Sigmoid colon (tissue), 7 donors: ENCODE results near the gene LGR6. TPM values are rescaled to one million over a fixed set of nuclear protein-coding genes. Genes with fewer than 3 reads are reported as not detected.

ENCODE experiments used
- DNase-seq: peaks from one replicate; pipeline ENCODE4 v3.0.0-alpha.2; 2019
- H3K27ac ChIP-seq, 4 donors: fragments of 200-600 bp; sonication (generic); one replicate each; pipeline ENCODE4 v1.5.1; 2016 to 2019; ENCODE audit warnings: mild to moderate bottlenecking in 1 of 4
- H3K27me3 ChIP-seq, 3 donors: fragments of 200-600 bp; sonication (generic); one replicate each; pipeline ENCODE4 v1.5.1; 2019; ENCODE audit warnings: mild to moderate bottlenecking in 1 of 3
- H3K36me3 ChIP-seq, 4 donors: fragments of 200-600 bp; sonication (generic); one replicate each; pipeline ENCODE4 v1.5.1; 2016 to 2019
- H3K4me1 ChIP-seq, 4 donors: fragments of 200-600 bp; sonication (generic); one replicate each; pipeline ENCODE4 v1.5.1; 2017 to 2019
- H3K4me3 ChIP-seq, 4 donors: fragments of 200-600 bp; sonication (generic); one replicate each; pipeline ENCODE4 v1.5.1; 2017 to 2019; ENCODE audit warnings: mild to moderate bottlenecking in 2 of 4, moderate library complexity in 1 of 4
- H3K9me3 ChIP-seq, 4 donors: fragments of 200-600 bp in 3 of 4; sonication (generic) in 3 of 4; one replicate each; pipeline versions ENCODE4 v1.5.1 to v1.6.1; 2013 to 2019
- EP300 ChIP-seq, 4 donors: sonication (generic); formaldehyde crosslinking; IDR thresholded peaks; one replicate each; pipeline ENCODE4 v1.6.1; 2017; ENCODE audit warnings: antibody characterized with exemption in 4 of 4
- POLR2A ChIP-seq, 2 donors: fragments of 450-650 bp; IDR thresholded peaks; one replicate each; pipeline ENCODE4 v1.6.1; 2016; ENCODE audit warnings: antibody characterized with exemption in 2 of 2, mild to moderate bottlenecking in 2 of 2, moderate library complexity in 2 of 2
- POLR2AphosphoS5 ChIP-seq, 4 donors: sonication (generic); formaldehyde crosslinking; IDR thresholded peaks; one replicate each; pipeline ENCODE4 v1.6.1; 2017; ENCODE audit warnings: antibody characterized with exemption in 4 of 4
- WGBS, 2 donors: extraction: QIAGEN DNeasy Blood & Tissue Kit; methylation state at CpG; one replicate each; pipeline ENCODE4 v1.1.7; 2013; 5-methylcytosine and 5-hydroxymethylcytosine counted together
- intact Hi-C: fragments of 100-400 bp; cut with DNase I; formaldehyde crosslinking; loops from one replicate; pipeline ENCODE4 v1.15.1; 2023
- polyA plus RNA-seq, 3 donors: library from polyadenylated mRNA; stranded (reverse); fragments of 200-250 nt; gene quantifications; one replicate each; pipeline ENCODE4 v1.2.3, GENCODE V29; 2013
- total RNA-seq, 4 donors: library from RNA; depleted of rRNA; stranded (reverse); fragments of >200 nt; gene quantifications; one replicate each; pipeline ENCODE4 v1.1.0, GENCODE V29; 2016
- TF ChIP-seq, protein P1 (sequence below), 4 experiments: fragments of 450-650 bp in 3 of 4; fragments of 200-600 bp in 1 of 4; IDR thresholded peaks; one replicate each; pipeline ENCODE4 v1.5.1; 2016 to 2019; ENCODE audit warnings: antibody characterized with exemption in 4 of 4, mild to moderate bottlenecking in 3 of 4, moderate library complexity in 2 of 4
- donor health status: healthy with polysubstance abuse.
- donor health status: Bipolar disorder and iron deficiency.
- donor health status: healthy.

LGR6 gene
- total and polyA plus RNA-seq, 7 donors = 0.14 to 1.0 (median 0.28) TPM; not detected in 4

DNA sequence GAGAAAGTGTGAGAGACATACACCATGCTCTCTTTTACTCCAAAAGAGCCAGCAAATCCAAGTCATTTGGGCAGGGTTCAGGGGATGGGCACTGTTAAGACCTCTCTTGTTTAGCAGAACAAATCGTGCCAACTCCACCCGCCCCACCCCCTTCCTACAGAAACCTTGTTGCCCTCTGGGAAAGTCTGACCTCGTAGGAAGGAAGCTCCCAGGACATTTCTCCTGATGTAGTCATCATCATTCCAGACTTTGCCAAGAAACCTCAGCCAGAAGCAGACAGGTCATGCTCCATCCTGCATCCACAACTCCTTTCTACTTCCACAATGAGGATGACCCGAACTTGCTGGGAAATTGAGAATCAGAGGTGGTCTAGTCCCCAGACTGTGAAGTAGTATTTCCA, 90.4 kb downstream of the LGR6 start:
- H3K27me3 ChIP-seq = no peaks in the 10 kb centered on the region
- DNase-seq = no peak
- 81 to 84% methylated on average over 4 of the region's 4 CpGs for WGBS, 2 donors
- no peak overlapping the region for H3K27ac ChIP-seq
- TF ChIP-seq, protein P1, sequence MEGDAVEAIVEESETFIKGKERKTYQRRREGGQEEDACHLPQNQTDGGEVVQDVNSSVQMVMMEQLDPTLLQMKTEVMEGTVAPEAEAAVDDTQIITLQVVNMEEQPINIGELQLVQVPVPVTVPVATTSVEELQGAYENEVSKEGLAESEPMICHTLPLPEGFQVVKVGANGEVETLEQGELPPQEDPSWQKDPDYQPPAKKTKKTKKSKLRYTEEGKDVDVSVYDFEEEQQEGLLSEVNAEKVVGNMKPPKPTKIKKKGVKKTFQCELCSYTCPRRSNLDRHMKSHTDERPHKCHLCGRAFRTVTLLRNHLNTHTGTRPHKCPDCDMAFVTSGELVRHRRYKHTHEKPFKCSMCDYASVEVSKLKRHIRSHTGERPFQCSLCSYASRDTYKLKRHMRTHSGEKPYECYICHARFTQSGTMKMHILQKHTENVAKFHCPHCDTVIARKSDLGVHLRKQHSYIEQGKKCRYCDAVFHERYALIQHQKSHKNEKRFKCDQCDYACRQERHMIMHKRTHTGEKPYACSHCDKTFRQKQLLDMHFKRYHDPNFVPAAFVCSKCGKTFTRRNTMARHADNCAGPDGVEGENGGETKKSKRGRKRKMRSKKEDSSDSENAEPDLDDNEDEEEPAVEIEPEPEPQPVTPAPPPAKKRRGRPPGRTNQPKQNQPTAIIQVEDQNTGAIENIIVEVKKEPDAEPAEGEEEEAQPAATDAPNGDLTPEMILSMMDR (IDR thresholded peaks at IDR 0.05) = no peak
- TF ChIP-seq POLR2AphosphoS5 (IDR thresholded peaks at IDR 0.05) = no peak
- TF ChIP-seq POLR2A (IDR thresholded peaks at IDR 0.05) = no peak
- no peak for TF ChIP-seq EP300 (IDR thresholded peaks at IDR 0.05)
- no peak overlapping the region for H3K4me3 ChIP-seq
- H3K9me3 ChIP-seq = no peaks in the 10 kb centered on the region
- H3K36me3 ChIP-seq = no peaks in the 10 kb centered on the region
- H3K4me1 ChIP-seq = peaks cover 0 to 20% (median 3%) of the 10 kb centered on the region in 4 donors
- intact Hi-C loops = no loop called here

- Histone ChIP-seq H3K36me3 (no peaks in the 10 kb centered on the region), H3K4me1 (peaks cover 0 to 20% (median 3%) of the 10 kb centered on the region in 4 donors), H3K4me3 (no peak overlapping the region), H3K27me3 (no peaks in the 10 kb centered on the region), H3K9me3 (no peaks in the 10 kb centered on the region), H3K27ac (no peak overlapping the region)
- no peak for DNase-seq
- intact Hi-C loops = no loop called here
- TF ChIP-seq, protein P1 (IDR thresholded peaks at IDR 0.05) = no peak
- no peak for TF ChIP-seq EP300 (IDR thresholded peaks at IDR 0.05)
- TF ChIP-seq POLR2AphosphoS5 (IDR thresholded peaks at IDR 0.05) = no peak
- no peak for TF ChIP-seq POLR2A (IDR thresholded peaks at IDR 0.05)
- WGBS, 2 donors = 90 to 97% methylated on average over 3 of the region's 3 CpGs
Measured at GRCh38 chr1:202285908-202286307, 92.3 kb downstream of the LGR6 start.

- H3K4me3 ChIP-seq = no peak overlapping the region
- H3K4me1 ChIP-seq = peaks cover 0 to 20% (median 3%) of the 10 kb centered on the region in 4 donors
- TF ChIP-seq POLR2AphosphoS5 (IDR thresholded peaks at IDR 0.05) = no peak
- TF ChIP-seq POLR2A (IDR thresholded peaks at IDR 0.05) = no peak
- no peak for TF ChIP-seq EP300 (IDR thresholded peaks at IDR 0.05)
- TF ChIP-seq, protein P1 (IDR thresholded peaks at IDR 0.05) = no peak
- no peak overlapping the region for H3K27ac ChIP-seq
- no peaks in the 10 kb centered on the region for H3K9me3 ChIP-seq
- H3K27me3 ChIP-seq = no peaks in the 10 kb centered on the region
- 74 to 85% methylated on average over 6 of the region's 6 CpGs for whole genome bisulfite sequencing, 2 donors
- intact Hi-C loops = no loop called here
- H3K36me3 ChIP-seq = no peaks in the 10 kb centered on the region
- no peak for DNase-seq
Measured at GRCh38 chr1:202286622-202287097, 93.1 kb downstream of the LGR6 start.

DNA sequence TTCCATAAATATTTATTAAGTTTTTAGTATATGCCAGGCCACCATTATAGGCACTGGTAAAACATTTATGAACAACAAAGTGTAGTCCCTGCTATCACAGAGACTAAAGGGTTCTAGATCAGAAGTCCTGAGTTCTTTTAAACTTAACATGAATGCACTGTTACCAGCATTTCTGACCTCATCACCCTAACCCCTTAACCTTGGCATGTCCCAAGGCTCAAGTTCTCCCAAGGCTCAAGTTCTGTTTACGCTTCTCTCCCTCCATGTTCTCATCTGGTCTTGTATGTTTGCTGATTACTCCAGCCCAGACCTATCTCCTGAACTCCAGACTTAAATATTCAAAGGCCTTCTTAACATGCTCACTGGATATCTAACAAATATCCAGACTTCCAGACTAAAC, 93.6 kb downstream of the LGR6 start:
- Histone ChIP-seq H3K36me3 (no peaks in the 10 kb centered on the region), H3K4me3 (no peak overlapping the region), H3K9me3 (no peaks in the 10 kb centered on the region), H3K4me1 (peaks cover 0 to 20% (median 3%) of the 10 kb centered on the region in 4 donors), H3K27me3 (no peaks in the 10 kb centered on the region), H3K27ac (no peak overlapping the region)
- intact Hi-C loops = no loop called here
- DNase-seq = no peak
- 94 to 95% methylated on average over 1 of the region's 1 CpG for WGBS, 2 donors
- TF ChIP-seq, protein P1 (IDR thresholded peaks at IDR 0.05) = no peak
- TF ChIP-seq POLR2A (IDR thresholded peaks at IDR 0.05) (no peak), POLR2AphosphoS5 (IDR thresholded peaks at IDR 0.05) (no peak), EP300 (IDR thresholded peaks at IDR 0.05) (no peak)

- H3K9me3 ChIP-seq = no peaks in the 10 kb centered on the region
- H3K36me3 ChIP-seq = no peaks in the 10 kb centered on the region
- TF ChIP-seq POLR2AphosphoS5 (IDR thresholded peaks at IDR 0.05) (no peak), EP300 (IDR thresholded peaks at IDR 0.05) (no peak), POLR2A (IDR thresholded peaks at IDR 0.05) (no peak)
- TF ChIP-seq, protein P1 (IDR thresholded peaks at IDR 0.05) = no peak
- H3K4me1 ChIP-seq = peaks cover 0 to 17% (median 2%) of the 10 kb centered on the region in 4 donors
- intact Hi-C loops = no loop called here
- WGBS, 2 donors = 91 to 96% methylated on average over 3 of the region's 3 CpGs
- no peak overlapping the region for H3K27ac ChIP-seq
- H3K27me3 ChIP-seq = no peaks in the 10 kb centered on the region
- no peak overlapping the region for H3K4me3 ChIP-seq
- DNase-seq = no peak
Measured at GRCh38 chr1:202288177-202288576, 94.6 kb downstream of the LGR6 start.
